GM21447 (cell line): ENCODE measurements around the gene YPEL5.

Experiments
- ATAC-seq: cut with Tn5 transposase; IDR thresholded peaks from one replicate; pipeline ENCODE4 v1.9.1; 2021; ENCODE audit not compliant: unreplicated experiment

The YPEL5 gene

GRCh38 chr2:30164131-30164925 lies 17.5 kb downstream of the YPEL5 start:
- ATAC-seq: no peak

GRCh38 chr2:30165050-30165520 lies 18.3 kb downstream of the YPEL5 start:
- peak; percentile 90 for ATAC-seq

- no peak for ATAC-seq
These were observed 18.8 kb downstream of the YPEL5 start for GRCh38 chr2:30165617-30166016.

GRCh38 chr2:30172627-30173026 lies 25.8 kb downstream of the YPEL5 start:
- ATAC-seq: no peak

- no peak for ATAC-seq
These were observed 30.6 kb downstream of the YPEL5 start for GRCh38 chr2:30177440-30177839.

- ATAC-seq: no peak
These were observed 31.1 kb downstream of the YPEL5 start for GRCh38 chr2:30177956-30178355.

- no peak for ATAC-seq
These were observed 32.0 kb downstream of the YPEL5 start for GRCh38 chr2:30178618-30179434.

GRCh38 chr2:30179536-30179935 lies 32.7 kb downstream of the YPEL5 start:
- no peak for ATAC-seq

GRCh38 chr2:30180226-30180625 lies 33.4 kb downstream of the YPEL5 start:
- ATAC-seq: no peak

GRCh38 chr2:30181176-30181575 lies 34.4 kb downstream of the YPEL5 start:
- no peak for ATAC-seq

GRCh38 chr2:30184035-30184434 lies 37.2 kb downstream of the YPEL5 start:
- no peak for ATAC-seq

- no peak for ATAC-seq
These were observed 38.4 kb downstream of the YPEL5 start for GRCh38 chr2:30185178-30185577.

- ATAC-seq: no peak
These were observed 41.5 kb downstream of the YPEL5 start for GRCh38 chr2:30188292-30188691.

- ATAC-seq: no peak
These were observed 43.8 kb downstream of the YPEL5 start for GRCh38 chr2:30190637-30191036.

GRCh38 chr2:30191107-30191506 lies 44.3 kb downstream of the YPEL5 start:
- no peak for ATAC-seq

- ATAC-seq: no peak
These were observed 45.0 kb downstream of the YPEL5 start for GRCh38 chr2:30191819-30192271.

GRCh38 chr2:30192314-30192713 lies 45.5 kb downstream of the YPEL5 start:
- ATAC-seq: no peak

GRCh38 chr2:30193104-30193681 lies 46.4 kb downstream of the YPEL5 start:
- ATAC-seq: no peak

GRCh38 chr2:30194421-30194820 lies 47.6 kb downstream of the YPEL5 start:
- ATAC-seq: no peak

GRCh38 chr2:30195016-30195415 lies 48.2 kb downstream of the YPEL5 start:
- ATAC-seq: no peak

- ATAC-seq: no peak
These were observed 50.9 kb downstream of the YPEL5 start for GRCh38 chr2:30197570-30198192.
